ENCODE measurements around the gene LPP.
"Not testable (repeated sequence)": the region's sequence is repeated elsewhere in the genome, so short reads cannot be mapped to it uniquely, and the experiment has no call there.

LPP gene

DNA sequence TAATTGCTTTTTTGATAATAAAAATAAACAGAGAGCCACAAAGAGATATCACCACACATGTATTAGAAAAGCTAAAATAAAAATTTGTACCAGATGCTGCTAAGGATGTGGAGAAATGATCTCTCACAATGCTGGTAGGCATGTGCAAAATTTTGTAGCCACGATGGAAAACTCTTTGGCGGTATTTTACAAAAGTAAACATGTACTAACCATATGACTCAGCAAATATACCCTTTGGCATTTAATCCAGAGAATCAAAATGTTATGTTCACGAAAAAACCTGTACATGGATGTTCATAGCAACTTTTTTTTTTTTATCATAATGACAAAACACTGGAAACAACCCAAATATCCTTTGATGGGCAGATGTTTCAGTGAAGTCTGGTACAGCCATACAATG is 261.2 kb downstream of the LPP start:
- no peak for DNase-seq

DNA sequence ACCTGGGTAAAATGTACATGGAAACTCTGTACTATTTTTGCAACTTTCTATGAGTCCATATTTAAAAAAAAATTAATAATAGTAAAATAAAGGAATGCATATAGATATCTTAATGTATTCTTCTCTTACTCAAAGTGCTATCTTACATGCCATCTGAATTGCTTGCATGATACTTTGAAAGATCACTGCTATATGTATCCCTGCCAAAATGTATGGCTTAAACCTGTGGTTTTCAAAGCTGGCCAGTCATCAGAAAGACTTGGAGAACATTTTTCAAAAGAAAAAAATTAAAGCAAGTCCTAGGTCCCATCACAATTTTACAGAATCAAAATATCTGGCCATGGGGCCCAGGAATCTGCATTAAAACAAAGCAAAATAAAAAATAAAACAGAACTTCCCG is 262.1 kb downstream of the LPP start:
- DNase-seq, result no peak

GRCh38 chr3:188417271-188417696 is 263.3 kb downstream of the LPP start:
- no peak for DNase-seq

DNA sequence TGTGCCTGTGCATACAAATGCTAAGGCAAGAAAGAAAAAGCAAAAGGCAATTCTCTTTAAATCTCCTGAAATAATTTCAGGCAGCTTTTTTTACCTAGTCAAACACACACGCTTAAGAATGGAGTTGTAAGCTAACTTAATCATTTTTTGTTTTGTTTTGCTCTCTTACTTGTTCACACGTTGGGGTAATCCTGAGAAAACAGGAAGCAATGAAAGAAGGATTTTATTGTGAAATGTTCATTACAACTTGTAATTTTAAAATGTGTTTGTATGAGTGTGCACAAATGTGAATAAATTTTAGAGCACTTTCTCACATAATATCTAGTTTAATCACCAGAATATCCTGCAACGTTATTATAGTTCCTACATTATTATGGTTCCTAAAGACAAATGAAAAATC is 263.8 kb downstream of the LPP start:
- DNase-seq, result peak in 2 of 3 donors; percentile 58

DNA sequence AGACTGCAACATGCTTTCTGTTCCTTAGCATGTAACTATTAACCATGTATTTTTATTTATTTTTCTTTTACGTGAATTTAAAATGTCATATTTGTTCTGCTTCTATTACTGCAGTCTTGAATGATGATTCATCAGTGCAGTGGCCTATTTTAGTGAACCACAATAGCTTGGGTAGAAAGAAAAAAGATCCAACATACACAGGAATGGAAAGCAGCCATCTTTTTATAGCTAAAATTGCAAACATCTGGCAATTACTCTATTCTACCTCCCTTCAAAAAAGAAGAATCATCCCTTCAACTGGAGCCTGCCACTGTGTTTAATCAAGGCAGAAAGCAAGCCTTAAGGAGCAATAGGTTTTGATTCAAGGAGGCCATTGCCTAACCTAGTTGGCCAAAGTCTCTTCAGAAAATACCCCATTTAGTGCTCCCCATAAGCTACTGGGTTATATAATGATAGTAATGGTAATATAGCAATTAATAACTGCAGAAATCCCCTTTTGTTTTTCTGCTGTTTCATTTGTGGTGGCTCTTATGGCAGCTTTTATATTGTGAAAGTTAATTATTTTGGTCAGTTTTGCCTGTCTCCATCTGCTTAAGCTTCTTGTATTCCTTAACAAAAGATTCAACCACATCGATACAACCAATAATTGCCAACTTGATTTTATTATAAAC is 267.3 kb downstream of the LPP start:
- DNase-seq, result peak in 2 of 3 donors; percentile 39 to 45

- DNase-seq, result peak; percentile 71 to 85 (median 80)
Observed at GRCh38 chr3:188421836-188422540, 268.0 kb downstream of the LPP start.

GRCh38 chr3:188427981-188428380 is 274.0 kb downstream of the LPP start:
- peak; percentile 66 to 83 (median 82) for DNase-seq

DNA sequence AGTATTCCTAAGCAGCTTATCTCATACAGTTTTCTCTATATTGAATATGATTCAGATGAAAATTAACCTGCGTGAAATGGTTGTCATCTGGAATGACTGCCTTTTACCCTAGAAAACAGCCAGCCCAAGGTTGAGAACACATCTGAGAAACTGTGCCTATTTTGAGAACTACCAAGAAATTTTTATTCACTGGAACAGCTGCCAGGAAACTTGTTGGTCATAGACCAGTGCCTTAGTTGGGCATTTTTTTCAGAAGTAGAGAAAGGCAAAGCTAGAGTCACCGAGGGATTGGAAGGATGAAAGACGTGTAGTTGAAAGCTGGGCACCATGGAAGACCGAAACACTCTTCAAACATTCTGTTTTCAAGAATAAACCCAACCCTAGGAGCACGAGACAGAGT is 277.1 kb downstream of the LPP start:
- peak in 2 of 3 donors; percentile 14 to 49 for DNase-seq

- peak; percentile 74 to 97 (median 96) for DNase-seq
Observed at GRCh38 chr3:188431553-188431952, 277.6 kb downstream of the LPP start.

- peak; percentile 68 to 85 (median 82) for DNase-seq
Observed at GRCh38 chr3:188432802-188433520, 279.0 kb downstream of the LPP start.

DNA sequence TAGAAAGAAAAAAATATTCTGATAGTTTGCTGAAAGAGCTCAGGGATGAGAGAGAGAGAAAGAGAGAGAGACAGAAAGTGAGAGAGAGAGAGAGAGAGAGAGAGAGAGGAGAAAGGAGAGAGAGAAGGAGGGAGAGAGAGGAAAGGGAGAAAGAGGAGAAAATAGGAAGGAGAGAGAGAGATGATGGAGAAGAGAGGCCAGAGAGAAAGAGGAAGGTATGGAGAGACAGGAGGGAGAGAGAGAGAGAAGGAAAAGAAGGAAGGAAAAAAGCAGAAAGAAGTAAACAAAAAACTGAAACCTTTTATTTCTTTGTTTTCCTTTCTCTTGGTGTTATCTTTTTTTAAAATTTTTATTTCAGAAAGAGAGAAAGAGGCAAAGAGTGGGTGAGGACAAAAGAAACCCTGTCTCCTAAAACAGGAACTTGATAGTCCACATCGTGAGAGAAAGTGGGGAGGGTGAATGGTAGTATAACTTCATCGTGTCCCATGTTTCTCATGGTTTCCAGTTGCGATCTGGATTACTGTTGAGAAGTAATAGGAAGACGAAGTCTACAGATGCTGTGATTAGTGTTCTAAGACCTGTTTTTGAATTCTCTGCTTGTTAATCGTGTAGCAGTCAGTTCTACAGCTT is 279.7 kb downstream of the LPP start:
- peak; percentile 48 to 58 (median 54) for DNase-seq

GRCh38 chr3:188434594-188434993 is 280.6 kb downstream of the LPP start:
- DNase-seq, result no peak

- no peak for DNase-seq
Observed at GRCh38 chr3:188435266-188435665, 281.3 kb downstream of the LPP start.

DNA sequence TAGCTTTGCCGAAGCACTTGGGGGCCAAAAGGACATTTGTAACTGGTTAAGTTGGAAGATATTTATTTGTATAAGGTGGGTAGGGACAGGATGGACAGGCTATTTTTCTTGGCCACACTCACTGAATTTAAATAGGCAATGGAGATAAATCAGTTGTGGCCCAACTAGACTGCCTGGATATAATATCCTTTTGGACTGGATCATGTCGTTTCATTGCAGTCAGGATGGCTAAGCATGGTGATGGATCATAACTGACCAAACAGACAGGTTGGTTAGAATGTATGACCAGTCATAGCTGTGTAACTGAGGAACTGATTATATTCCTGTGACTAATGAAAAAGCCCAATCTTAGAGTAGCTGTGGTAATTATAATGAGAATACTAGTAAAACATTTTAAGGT is 284.0 kb downstream of the LPP start:
- peak; percentile 22 to 72 (median 68) for DNase-seq

DNA sequence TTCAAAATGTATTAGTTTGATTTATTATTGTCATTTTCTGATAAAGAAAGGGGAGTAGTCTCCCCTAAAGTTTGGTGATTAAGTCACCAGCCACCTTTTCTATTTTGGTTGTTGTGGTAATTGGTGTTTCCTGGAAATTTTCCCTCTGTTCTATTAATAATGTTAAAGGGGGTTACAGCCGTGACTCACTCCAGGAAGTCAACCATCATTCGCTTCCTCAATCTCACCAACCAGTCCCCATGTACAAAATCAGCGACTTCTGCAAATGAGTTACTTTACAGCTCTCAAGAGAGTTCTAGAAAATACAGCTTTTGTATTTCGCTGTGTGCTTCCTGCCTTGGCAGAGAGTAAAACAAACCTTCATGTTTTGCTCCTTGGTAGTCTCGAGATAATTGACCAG is 285.1 kb downstream of the LPP start:
- peak; percentile 82 to 96 (median 94) for DNase-seq

GRCh38 chr3:188440340-188440972 is 286.5 kb downstream of the LPP start:
- no peak for DNase-seq

DNA sequence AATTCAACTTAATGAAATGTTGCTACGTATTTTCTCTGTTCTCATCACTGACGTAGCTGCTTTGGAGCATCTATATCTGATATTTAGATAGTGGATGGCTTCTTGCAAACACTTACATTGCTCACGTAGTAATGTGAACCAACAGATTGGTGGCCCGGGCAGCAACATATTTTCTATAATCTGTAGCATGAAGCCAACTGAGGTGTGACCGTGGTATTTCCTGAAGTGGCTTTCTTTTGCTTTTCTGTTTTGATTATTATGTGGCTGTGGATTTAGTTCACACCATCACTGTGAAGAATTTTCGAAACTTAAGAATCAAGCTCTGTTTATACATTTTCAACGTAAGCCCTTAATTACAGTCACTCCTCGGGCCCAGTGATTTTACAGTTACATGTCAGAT is 288.5 kb downstream of the LPP start:
- DNase-seq, result no peak

DNA sequence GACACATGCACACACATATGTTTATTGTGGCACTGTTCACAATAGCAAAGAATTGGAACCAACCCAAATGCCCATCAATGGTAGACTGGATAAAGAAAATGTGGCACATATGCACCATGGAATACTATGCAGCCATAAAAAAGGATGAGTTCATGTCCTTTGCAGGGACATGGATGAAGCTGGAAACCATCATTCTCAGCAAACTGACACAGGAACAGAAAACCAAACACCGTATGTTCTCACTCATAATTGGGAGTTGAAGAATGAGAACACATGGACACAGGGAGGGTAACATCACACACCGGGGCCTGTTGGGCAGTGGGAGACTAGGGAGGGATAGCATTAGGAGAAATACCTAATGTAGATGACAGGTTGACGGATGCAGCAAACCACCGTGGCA is 291.2 kb downstream of the LPP start:
- not testable (repeated sequence) for DNase-seq

GRCh38 chr3:188446014-188446413 is 292.1 kb downstream of the LPP start:
- no peak for DNase-seq

DNA sequence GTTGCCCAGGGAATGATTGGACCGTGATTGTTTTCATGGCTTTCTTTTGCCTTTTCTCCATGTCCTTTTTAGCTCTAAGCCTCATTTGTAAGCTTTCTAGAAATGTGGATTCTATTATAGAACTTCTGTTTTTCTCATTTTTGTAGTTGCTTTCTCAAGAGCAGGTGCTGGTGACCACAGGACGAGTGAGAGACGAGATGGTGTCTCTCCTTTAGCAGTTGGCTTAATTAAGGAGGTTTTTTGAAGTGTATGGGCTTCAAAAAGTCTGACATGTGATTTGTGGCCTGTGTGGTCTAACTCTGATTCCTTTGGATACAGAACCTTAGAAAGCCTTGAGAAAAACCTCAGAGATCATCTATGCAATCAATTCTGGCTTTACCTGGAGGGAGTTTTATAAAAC is 292.8 kb downstream of the LPP start:
- no peak for DNase-seq

DNA sequence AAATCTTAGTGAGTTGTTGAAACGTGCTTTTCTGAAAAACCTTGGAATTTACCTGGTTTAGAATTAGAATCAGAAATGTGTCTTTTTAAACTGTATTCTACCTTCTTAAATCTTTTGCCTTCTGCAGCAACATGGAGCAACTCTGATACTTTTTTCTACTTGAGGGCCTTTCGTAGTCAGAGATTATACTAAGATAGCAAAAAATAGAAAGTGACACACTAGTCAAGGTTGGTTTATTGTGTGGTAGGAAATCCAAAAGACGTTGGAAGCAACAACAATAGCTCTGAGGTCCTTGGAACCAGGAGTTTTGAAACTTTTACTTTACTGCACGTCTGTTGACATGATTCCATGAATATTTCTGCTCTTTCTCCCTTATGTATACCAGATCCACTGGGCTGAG is 294.9 kb downstream of the LPP start:
- DNase-seq, result no peak

DNA sequence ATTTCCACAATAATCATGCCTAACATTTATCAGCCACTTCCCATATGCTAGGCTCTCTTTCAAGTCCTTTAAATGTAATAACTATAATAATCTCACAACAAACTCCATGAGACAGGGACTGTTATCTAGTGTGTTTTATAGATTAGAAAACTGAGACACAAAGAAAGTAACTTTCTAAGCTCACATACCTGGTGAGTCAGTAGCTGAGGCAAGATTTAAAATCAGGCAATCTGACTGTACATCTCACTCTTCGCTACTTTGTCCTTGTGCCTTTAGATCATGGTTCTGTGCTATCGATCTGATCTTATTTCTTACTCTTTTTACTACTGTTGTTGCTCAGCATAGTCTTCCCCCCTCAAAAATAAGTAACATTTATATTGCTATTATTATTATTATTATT is 295.5 kb downstream of the LPP start:
- DNase-seq, result no peak

All from suppressor macrophage treated with lipopolysaccharide for 1 hour (primary cell).